Activated naive CD4-positive, alpha-beta T cell treated with anti-CD3 and anti-CD28 coated beads for 36 hours (primary cell): Measurements from ENCODE around the gene BTBD18. TPM values are rescaled to one million over a fixed set of nuclear protein-coding genes. Genes with fewer than 3 reads are reported as not detected.

Source experiments
- CTCF ChIA-PET: fragments of 350-600 bp; sonication (Branson Sonifier 250); formaldehyde crosslinking; loops from one replicate; lab custom pipeline; 2021; ENCODE audit warnings: antibody characterized with exemption; lab: Charles Lee
- DNase-seq: peaks from one replicate; pipeline ENCODE4 v3.0.0-alpha.2; 2020
- H3K27ac Mint-ChIP-seq: one replicate; pipeline ENCODE4 v1.8.0; 2021; ENCODE audit warnings: mild to moderate bottlenecking, mixed read lengths
- H3K27me3 Mint-ChIP-seq: one replicate; pipeline ENCODE4 v1.8.0; 2021; ENCODE audit warnings: low read depth, mixed read lengths
- H3K36me3 Mint-ChIP-seq: one replicate; pipeline ENCODE4 v1.8.0; 2021; ENCODE audit warnings: low read depth, mixed read lengths
- H3K4me1 Mint-ChIP-seq: one replicate; pipeline ENCODE4 v1.8.0; 2021; ENCODE audit warnings: low read depth, mixed read lengths
- H3K4me3 Mint-ChIP-seq: one replicate; pipeline ENCODE4 v1.8.0; 2021; ENCODE audit warnings: mild to moderate bottlenecking, moderate library complexity, mixed read lengths
- H3K9me3 Mint-ChIP-seq: one replicate; pipeline ENCODE4 v1.8.0; 2021; ENCODE audit warnings: mixed read lengths
- intact Hi-C: fragments of 100-400 bp; cut with micrococcal nuclease; formaldehyde crosslinking; loops from one replicate; pipeline ENCODE4 v1.15.1; 2023
- total RNA-seq, 2 experiments: library from RNA; stranded (reverse); gene quantifications; one replicate each; pipeline ENCODE4 v1.2.3, GENCODE V29; 2021

BTBD18 gene
- total RNA-seq, 2 experiments from 2014 or later = not detected

GRCh38 chr11:57787006-57787604, 35.5 kb upstream of the BTBD18 start:
- Mint-ChIP-seq H3K27ac (no peak overlapping the region), H3K4me1 (peaks cover 14% of the 10 kb centered on the region), H3K27me3 (no peaks in the 10 kb centered on the region), H3K36me3 (no peaks in the 10 kb centered on the region), H3K9me3 (no peaks in the 10 kb centered on the region), H3K4me3 (no peak overlapping the region)
- CTCF ChIA-PET = no interaction called here
- DNase-seq = no peak
- intact Hi-C loops = no loop called here

- CTCF ChIA-PET = interaction anchor here (1.0 kb wide), 1 partner anchor 14 kb away, joined by 3 read pairs; no protein-coding TSS in a partner anchor
- Mint-ChIP-seq H3K27ac (no peak overlapping the region), H3K36me3 (no peaks in the 10 kb centered on the region), H3K4me1 (peaks cover 12% of the 10 kb centered on the region), H3K4me3 (no peak overlapping the region), H3K9me3 (no peaks in the 10 kb centered on the region), H3K27me3 (no peaks in the 10 kb centered on the region)
- intact Hi-C loops = no loop called here
- DNase-seq = no peak
Measured at GRCh38 chr11:57786436-57786835, 34.8 kb upstream of the BTBD18 start.

DNA sequence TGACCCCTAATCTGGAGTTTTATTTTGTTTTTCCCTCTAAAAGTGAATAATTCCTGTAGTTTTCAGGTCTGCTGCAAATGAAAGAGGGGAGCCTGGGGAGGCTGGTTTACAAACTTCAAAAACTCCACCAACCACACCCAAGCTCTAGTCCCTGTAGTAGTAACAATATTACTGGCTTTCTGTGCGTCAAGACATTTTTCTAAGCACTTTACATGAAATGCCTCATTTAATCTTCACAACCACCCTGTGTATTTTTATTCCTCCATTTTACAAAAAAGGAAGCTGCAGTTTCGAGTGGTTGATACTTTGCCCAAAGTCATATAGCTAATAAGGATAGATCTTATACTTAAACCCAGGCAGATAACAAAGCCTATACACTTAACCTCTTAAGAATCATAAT, 33.5 kb upstream of the BTBD18 start:
- Mint-ChIP-seq H3K4me1 (peaks cover 10% of the 10 kb centered on the region), H3K27me3 (no peaks in the 10 kb centered on the region), H3K9me3 (no peaks in the 10 kb centered on the region), H3K4me3 (no peak overlapping the region), H3K27ac (no peak overlapping the region), H3K36me3 (no peaks in the 10 kb centered on the region)
- CTCF ChIA-PET = interaction anchor here (0.7 to 1.3 kb wide), 2 partner anchors 15 to 701 kb away, joined by 3 to 6 read pairs; no protein-coding TSS in a partner anchor
- intact Hi-C loops = no loop called here
- no peak for DNase-seq

GRCh38 chr11:57781529-57781943, 29.9 kb upstream of the BTBD18 start:
- DNase-seq = no peak
- no peaks in the 10 kb centered on the region for H3K9me3 Mint-ChIP-seq
- H3K36me3 Mint-ChIP-seq = no peaks in the 10 kb centered on the region
- intact Hi-C loops = no loop called here
- no peak overlapping the region for H3K4me3 Mint-ChIP-seq
- no peaks in the 10 kb centered on the region for H3K27me3 Mint-ChIP-seq
- CTCF ChIA-PET = interaction anchor here (1.1 to 1.2 kb wide), 2 partner anchors 9 to 17 kb away, joined by 3 read pairs; no protein-coding TSS in a partner anchor
- H3K27ac Mint-ChIP-seq = no peak overlapping the region
- peaks cover 25% of the 10 kb centered on the region for H3K4me1 Mint-ChIP-seq

DNA sequence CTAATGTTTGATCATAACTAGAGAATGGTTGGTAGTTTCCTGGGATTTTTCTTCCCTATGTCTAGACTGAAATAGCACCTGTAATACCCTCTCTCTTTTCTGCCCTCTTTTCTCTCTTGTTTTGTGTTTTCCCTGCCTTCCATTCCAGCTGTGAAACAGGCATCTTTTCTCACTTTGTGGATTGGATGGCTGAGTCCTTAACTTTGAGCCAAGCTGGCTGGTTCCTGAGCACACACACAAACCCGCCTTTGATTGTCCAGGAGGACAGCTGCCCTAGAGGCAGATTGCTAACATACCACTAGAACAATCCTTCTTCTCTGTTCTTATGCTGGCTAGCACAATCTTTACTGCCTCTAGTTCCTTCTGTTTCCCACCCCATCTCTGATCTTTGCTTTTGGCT, 27.7 kb upstream of the BTBD18 start:
- Mint-ChIP-seq H3K36me3 (no peaks in the 10 kb centered on the region), H3K27ac (no peak overlapping the region), H3K4me3 (no peak overlapping the region), H3K27me3 (no peaks in the 10 kb centered on the region), H3K9me3 (no peaks in the 10 kb centered on the region), H3K4me1 (peaks cover 25% of the 10 kb centered on the region)
- CTCF ChIA-PET = interaction anchor here (0.9 to 1.0 kb wide), 3 partner anchors 19 to 745 kb away, joined by 3 to 4 read pairs (median 3); no protein-coding TSS in a partner anchor
- intact Hi-C loops = no loop called here
- no peak for DNase-seq

GRCh38 chr11:57778318-57779037, 26.9 kb upstream of the BTBD18 start:
- intact Hi-C loops = no loop called here
- Mint-ChIP-seq H3K36me3 (no peaks in the 10 kb centered on the region), H3K9me3 (no peaks in the 10 kb centered on the region), H3K27ac (no peak overlapping the region), H3K4me1 (peaks cover 25% of the 10 kb centered on the region), H3K4me3 (no peak overlapping the region), H3K27me3 (no peaks in the 10 kb centered on the region)
- CTCF ChIA-PET = interaction anchor here (0.6 to 1.6 kb wide), 4 partner anchors 19 to 746 kb away, joined by 3 to 11 read pairs (median 3); no protein-coding TSS in a partner anchor
- no peak for DNase-seq

- Mint-ChIP-seq H3K4me1 (peaks cover 25% of the 10 kb centered on the region), H3K27me3 (no peaks in the 10 kb centered on the region), H3K36me3 (no peaks in the 10 kb centered on the region), H3K4me3 (no peak overlapping the region), H3K9me3 (no peaks in the 10 kb centered on the region), H3K27ac (no peak overlapping the region)
- intact Hi-C loops = no loop called here
- DNase-seq = no peak
- CTCF ChIA-PET = interaction anchor here (0.6 to 1.6 kb wide), 2 partner anchors 23 to 54 kb away, joined by 3 to 11 read pairs; no protein-coding TSS in a partner anchor
Measured at GRCh38 chr11:57777969-57778317, 26.3 kb upstream of the BTBD18 start.

- no peak for DNase-seq
- intact Hi-C loops = no loop called here
- no peaks in the 10 kb centered on the region for H3K9me3 Mint-ChIP-seq
- H3K27ac Mint-ChIP-seq = no peak overlapping the region
- no peaks in the 10 kb centered on the region for H3K36me3 Mint-ChIP-seq
- CTCF ChIA-PET = interaction anchor here (0.5 kb wide), 1 partner anchor 23 kb away, joined by 3 read pairs; no protein-coding TSS in a partner anchor
- no peak overlapping the region for H3K4me3 Mint-ChIP-seq
- no peaks in the 10 kb centered on the region for H3K27me3 Mint-ChIP-seq
- H3K4me1 Mint-ChIP-seq = peaks cover 23% of the 10 kb centered on the region
Measured at GRCh38 chr11:57776577-57777210, 25.1 kb upstream of the BTBD18 start.

DNA sequence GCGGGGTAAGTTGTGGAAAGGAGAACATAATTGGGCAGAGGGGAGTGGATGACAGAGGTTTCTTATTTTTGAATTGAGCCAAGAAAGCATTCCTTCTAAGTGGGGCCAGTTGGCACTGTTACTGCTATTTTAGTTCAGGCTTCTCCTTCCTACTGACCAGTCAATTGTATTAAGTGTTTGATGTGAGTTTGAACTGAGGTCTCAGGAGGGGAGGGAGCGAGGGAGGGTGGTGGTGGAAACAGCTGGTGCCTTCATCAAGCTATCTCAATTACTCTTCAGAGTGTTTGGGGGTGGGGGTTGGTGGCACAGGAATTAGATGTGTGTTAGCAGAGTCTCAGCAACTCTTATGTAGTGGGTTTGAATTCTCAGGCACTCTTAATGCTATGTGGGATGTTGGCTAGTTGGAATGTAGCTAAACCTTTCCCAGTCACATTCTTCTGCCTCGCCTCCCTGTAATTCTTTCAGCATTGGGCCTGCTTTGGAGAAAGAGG, 24.5 kb upstream of the BTBD18 start:
- no peak for DNase-seq
- intact Hi-C loops = no loop called here
- no peaks in the 10 kb centered on the region for H3K36me3 Mint-ChIP-seq
- no peak overlapping the region for H3K27ac Mint-ChIP-seq
- no peaks in the 10 kb centered on the region for H3K9me3 Mint-ChIP-seq
- peaks cover 17% of the 10 kb centered on the region for H3K4me1 Mint-ChIP-seq
- H3K4me3 Mint-ChIP-seq = no peak overlapping the region
- no peaks in the 10 kb centered on the region for H3K27me3 Mint-ChIP-seq
- CTCF ChIA-PET = interaction anchor here (0.6 kb wide), 1 partner anchor 9 kb away, joined by 3 read pairs; no protein-coding TSS in a partner anchor

DNA sequence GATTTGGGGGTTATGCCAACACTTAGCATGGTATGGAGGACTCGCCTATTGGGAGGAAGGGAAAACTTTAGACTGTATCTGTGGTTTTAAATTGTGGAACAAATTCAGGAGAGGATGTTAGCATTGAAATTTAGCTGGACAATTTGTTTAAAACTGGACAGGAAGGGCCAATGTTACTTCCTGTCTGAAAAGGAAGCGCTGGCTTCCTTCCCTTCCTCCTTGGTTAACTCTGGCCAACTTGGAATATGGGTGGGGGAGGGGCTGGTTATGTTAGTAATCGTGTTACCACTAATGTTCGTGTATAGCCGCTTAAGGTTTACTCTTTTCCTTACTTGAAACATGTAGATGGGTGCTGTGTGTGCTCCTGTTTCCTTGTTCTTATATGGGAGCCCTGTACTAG, 23.9 kb upstream of the BTBD18 start:
- intact Hi-C loops = no loop called here
- no peaks in the 10 kb centered on the region for H3K9me3 Mint-ChIP-seq
- no peak for DNase-seq
- H3K27me3 Mint-ChIP-seq = no peaks in the 10 kb centered on the region
- H3K36me3 Mint-ChIP-seq = no peaks in the 10 kb centered on the region
- CTCF ChIA-PET = interaction anchor here (0.6 kb wide), 1 partner anchor 8 kb away, joined by 3 read pairs; no protein-coding TSS in a partner anchor
- H3K27ac Mint-ChIP-seq = no peak overlapping the region
- peaks cover 15% of the 10 kb centered on the region for H3K4me1 Mint-ChIP-seq
- H3K4me3 Mint-ChIP-seq = no peak overlapping the region

DNA sequence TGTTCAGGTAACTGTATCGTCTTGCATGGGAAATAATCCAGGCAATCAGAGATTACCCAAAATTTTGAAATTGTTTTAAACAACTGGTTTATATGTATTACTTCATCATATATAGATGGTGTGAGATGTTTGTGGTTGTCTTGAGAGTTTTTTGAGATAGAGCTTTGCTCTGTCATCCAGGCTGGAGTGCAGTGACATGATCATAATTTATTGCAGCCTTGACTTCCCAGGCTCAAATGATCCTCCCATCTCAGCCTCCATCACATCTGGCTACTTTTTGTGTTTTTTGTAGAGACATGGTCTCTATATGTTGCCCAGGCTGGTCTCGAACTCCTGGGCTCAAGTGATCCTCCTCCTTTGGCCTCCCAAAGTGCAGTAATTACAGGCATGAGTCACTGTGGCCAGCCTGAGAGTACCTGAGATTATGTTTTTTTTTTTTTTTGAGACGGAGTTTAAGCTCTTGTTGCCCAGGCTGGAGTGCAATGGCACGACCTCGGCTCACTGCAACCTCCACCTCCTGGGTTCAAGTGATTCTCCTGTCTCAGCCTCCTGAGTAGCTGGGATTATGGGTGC, 21.5 kb upstream of the BTBD18 start:
- CTCF ChIA-PET = no interaction called here
- intact Hi-C loops = no loop called here
- DNase-seq = no peak
- Mint-ChIP-seq H3K4me1 (peaks cover 2% of the 10 kb centered on the region), H3K36me3 (no peaks in the 10 kb centered on the region), H3K27me3 (no peaks in the 10 kb centered on the region), H3K9me3 (no peaks in the 10 kb centered on the region), H3K27ac (no peak overlapping the region), H3K4me3 (no peak overlapping the region)

DNA sequence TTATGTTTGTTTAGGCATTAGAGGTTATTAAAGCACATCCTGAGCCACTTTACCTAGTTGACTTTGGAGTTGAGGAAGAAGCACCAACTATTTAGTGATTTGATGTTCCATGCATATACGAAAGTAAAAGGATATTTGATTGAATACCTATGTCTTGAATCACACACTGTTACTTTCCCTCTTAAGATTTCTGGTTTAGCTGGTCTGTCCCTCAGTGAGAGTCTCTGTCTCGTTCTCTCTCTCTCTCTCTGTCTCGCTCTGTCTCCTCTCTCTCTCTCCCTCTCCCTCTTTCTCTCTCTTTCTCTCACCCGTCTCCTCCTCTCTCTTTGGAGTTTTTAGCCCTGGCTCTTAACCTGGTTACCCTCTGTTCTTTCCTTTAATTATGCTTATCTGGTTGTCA, 20.9 kb upstream of the BTBD18 start:
- H3K4me3 Mint-ChIP-seq = no peak overlapping the region
- H3K27me3 Mint-ChIP-seq = no peaks in the 10 kb centered on the region
- intact Hi-C loops = no loop called here
- no peaks in the 10 kb centered on the region for H3K36me3 Mint-ChIP-seq
- H3K9me3 Mint-ChIP-seq = no peaks in the 10 kb centered on the region
- no peak for DNase-seq
- CTCF ChIA-PET = interaction anchor here (1.7 kb wide), 1 partner anchor 28 kb away, joined by 6 read pairs; no protein-coding TSS in a partner anchor
- no peaks in the 10 kb centered on the region for H3K4me1 Mint-ChIP-seq
- no peak overlapping the region for H3K27ac Mint-ChIP-seq
